ENCODE results near the gene DDTL. TPM values are rescaled to one million over a fixed set of nuclear protein-coding genes. Genes with fewer than 3 reads are reported as not detected.
"Not testable (repeated sequence)": the region's sequence is repeated elsewhere in the genome, so short reads cannot be mapped to it uniquely, and the experiment has no call there.

The DDTL gene
- total RNA-seq, 1 experiment from 2014 or later, result 6.0 TPM

DNA sequence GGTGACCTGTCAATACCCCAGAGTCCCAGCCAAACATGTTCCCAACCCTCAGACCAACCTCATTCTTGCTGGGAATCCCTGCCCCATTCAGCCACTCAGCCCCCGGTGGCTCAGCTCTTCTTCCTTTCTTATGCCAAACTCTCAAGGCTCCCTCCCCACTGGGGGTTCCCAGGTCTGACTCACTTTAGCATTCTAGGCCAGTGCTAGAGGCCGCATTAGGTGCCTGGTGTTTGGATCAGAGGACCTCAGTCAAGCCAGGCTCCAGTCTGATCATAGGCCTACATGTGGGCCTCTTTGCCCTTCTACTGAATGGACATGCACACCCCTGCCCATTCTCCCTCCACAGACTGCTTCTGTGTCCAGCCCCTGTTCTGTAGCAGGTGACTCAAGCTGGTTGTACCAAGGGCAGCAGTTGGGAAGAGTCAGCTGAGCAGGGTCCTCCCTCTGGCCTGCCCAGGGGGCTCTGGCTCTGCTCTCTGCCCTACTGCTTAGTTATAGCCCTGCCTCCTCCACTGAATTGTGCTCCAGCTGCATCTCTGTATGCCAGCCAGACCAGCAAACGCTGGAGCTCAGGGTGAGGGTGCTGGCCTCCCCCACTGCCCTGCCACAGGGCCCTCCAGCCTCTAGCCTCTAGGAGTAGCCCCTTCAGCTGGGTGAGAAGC lies 23.0 kb downstream of the DDTL start:
- H4K20me1 ChIP-seq (ENCODE audit: insufficient read depth, low read depth, low read length); H2AFZ ChIP-seq (ENCODE audit: low read length); H3K4me3 ChIP-seq (ENCODE audit: low read length); H3K27ac ChIP-seq (ENCODE audit: low read length); H3K27me3 ChIP-seq (ENCODE audit: low read length); H3K4me2 ChIP-seq (ENCODE audit: low read depth, low read length, poor library complexity, severe bottlenecking); H3K9me3 ChIP-seq (ENCODE audit: low read length); H3K9ac ChIP-seq (ENCODE audit: low read length); H3K9me2 ChIP-seq (replicated peaks; ENCODE audit: insufficient read depth, low read length); H3K4me1 ChIP-seq (ENCODE audit: low read length); H3K36me3 ChIP-seq (ENCODE audit: insufficient read depth, low read length); H3K79me2 ChIP-seq (ENCODE audit: low read length): not testable (repeated sequence)
- peak; percentile 5 for DNase-seq

DNA sequence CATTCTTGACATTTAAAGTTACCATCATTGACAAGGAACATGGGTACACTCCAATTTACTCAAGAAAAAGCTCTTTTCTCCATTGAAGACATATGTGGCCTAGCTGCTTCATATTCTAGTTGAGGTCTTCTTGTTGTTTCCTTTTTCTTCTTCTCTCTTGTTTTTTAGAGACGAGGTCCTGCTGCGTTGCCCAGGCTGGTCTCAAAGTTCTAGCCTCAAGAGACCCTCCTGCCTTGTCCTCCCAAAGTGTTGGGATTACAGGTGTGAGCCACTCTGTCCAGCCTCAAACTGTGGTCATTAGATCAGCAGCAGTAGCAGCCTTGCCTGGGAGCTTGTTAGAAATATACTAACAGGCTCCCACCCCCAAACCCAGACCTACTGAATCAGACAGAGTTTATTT lies 26.4 kb downstream of the DDTL start:
- not testable (repeated sequence) for H3K9ac ChIP-seq (ENCODE audit: low read length); H3K4me3 ChIP-seq (ENCODE audit: low read length); H3K9me3 ChIP-seq (ENCODE audit: low read length); H3K4me1 ChIP-seq (ENCODE audit: low read length); H3K27me3 ChIP-seq (ENCODE audit: low read length); H2AFZ ChIP-seq (ENCODE audit: low read length); H3K27ac ChIP-seq (ENCODE audit: low read length); H3K4me2 ChIP-seq (ENCODE audit: low read depth, low read length, poor library complexity, severe bottlenecking); H4K20me1 ChIP-seq (ENCODE audit: insufficient read depth, low read depth, low read length); H3K79me2 ChIP-seq (ENCODE audit: low read length); H3K9me2 ChIP-seq (replicated peaks; ENCODE audit: insufficient read depth, low read length); H3K36me3 ChIP-seq (ENCODE audit: insufficient read depth, low read length)
- peak; percentile 23 for DNase-seq

DNA sequence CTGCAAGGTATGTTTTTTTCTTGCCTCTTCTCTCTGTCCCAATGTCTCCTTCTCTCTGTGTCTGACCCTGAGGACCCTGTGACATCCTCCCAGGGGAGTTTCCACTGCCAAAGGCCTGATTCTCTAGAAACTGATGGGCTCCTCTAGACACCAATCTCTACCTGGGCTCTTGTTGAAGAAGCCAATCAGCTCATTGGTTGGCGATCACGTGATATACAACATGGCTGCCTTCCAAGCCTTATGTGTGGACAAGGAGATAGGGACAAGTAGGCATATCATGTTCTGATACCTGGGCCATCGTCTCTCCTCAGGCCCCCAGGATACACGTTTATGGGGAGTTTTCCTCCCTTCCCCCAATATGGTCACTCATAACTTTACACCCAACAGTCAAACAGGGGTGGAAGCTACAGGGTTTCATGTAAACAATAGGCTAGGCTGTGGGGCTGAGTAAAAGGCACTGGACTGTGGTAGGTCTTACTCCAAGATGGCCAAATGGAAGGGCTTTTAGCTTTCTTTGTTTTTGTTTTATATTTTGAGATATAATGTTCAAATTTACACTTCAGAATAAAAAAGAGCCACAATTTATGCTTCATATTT lies 27.0 kb downstream of the DDTL start:
- not testable (repeated sequence) for H2AFZ ChIP-seq (ENCODE audit: low read length); H3K27ac ChIP-seq (ENCODE audit: low read length); H3K79me2 ChIP-seq (ENCODE audit: low read length); H3K4me2 ChIP-seq (ENCODE audit: low read depth, low read length, poor library complexity, severe bottlenecking); H3K9me2 ChIP-seq (replicated peaks; ENCODE audit: insufficient read depth, low read length); H4K20me1 ChIP-seq (ENCODE audit: insufficient read depth, low read depth, low read length); H3K4me1 ChIP-seq (ENCODE audit: low read length); H3K27me3 ChIP-seq (ENCODE audit: low read length); H3K9me3 ChIP-seq (ENCODE audit: low read length); H3K36me3 ChIP-seq (ENCODE audit: insufficient read depth, low read length); H3K4me3 ChIP-seq (ENCODE audit: low read length); H3K9ac ChIP-seq (ENCODE audit: low read length)
- DNase-seq, result peak; percentile 66

DNA sequence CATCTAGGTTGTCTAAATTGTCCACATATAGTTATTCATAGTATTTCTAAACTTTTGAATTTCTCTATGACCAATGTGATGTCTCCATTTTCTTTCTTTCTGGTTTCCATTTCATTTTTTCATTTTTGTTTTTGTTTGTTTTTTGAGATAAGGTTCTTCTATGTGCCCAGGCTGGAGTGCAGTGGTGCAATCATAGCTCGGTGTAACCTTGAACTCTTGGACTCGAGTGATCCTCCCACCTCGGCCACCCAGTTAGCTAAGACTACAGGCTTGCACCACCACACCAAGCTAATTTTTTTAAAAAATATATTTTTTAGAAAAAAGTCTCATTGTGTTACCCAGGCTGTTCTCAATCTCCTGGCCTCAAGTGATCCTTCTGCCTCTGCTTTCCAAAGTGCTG lies 30.4 kb downstream of the DDTL start:
- no peaks in the 10 kb centered on the region for H3K27me3 ChIP-seq (ENCODE audit: low read length)
- no peaks in the 10 kb centered on the region for H4K20me1 ChIP-seq (ENCODE audit: insufficient read depth, low read depth, low read length)
- peak; percentile 19 for DNase-seq
- H3K4me3 ChIP-seq (ENCODE audit: low read length), result no peak overlapping the region
- no peaks in the 10 kb centered on the region for H3K36me3 ChIP-seq (ENCODE audit: insufficient read depth, low read length)
- H3K4me1 ChIP-seq (ENCODE audit: low read length), result no peaks in the 10 kb centered on the region
- no peaks in the 10 kb centered on the region for H3K9me2 ChIP-seq (replicated peaks; ENCODE audit: insufficient read depth, low read length)
- no peak overlapping the region for H3K4me2 ChIP-seq (ENCODE audit: low read depth, low read length, poor library complexity, severe bottlenecking)
- no peak overlapping the region for H3K9ac ChIP-seq (ENCODE audit: low read length)
- H3K27ac ChIP-seq (ENCODE audit: low read length), result no peak overlapping the region
- H2AFZ ChIP-seq (ENCODE audit: low read length), result no peak overlapping the region
- no peaks in the 10 kb centered on the region for H3K79me2 ChIP-seq (ENCODE audit: low read length)
- H3K9me3 ChIP-seq (ENCODE audit: low read length), result no peaks in the 10 kb centered on the region

DNA sequence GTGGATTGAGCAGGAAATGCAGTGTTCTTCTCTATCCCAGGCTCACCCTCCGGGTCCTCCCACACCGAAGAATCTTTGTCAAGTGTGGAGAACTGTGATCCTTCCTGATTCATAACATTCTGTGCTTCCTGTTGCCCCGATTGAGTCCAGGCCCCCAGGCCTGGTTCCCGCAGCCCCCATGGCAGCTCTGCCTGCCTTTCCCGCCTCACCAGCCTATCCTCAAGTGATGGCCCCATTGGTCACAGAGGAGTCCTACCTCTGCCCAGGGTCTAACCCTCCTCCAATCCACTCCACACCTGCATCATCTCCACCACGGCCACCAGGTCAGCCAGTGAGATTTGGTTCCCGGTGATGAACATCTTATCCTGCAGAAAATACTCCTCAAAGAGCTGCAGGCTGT lies 33.1 kb downstream of the DDTL start:
- not testable (repeated sequence) for H3K27me3 ChIP-seq (ENCODE audit: low read length); H3K9ac ChIP-seq (ENCODE audit: low read length); H3K9me2 ChIP-seq (replicated peaks; ENCODE audit: insufficient read depth, low read length); H3K4me3 ChIP-seq (ENCODE audit: low read length); H3K27ac ChIP-seq (ENCODE audit: low read length); H3K79me2 ChIP-seq (ENCODE audit: low read length); H3K4me2 ChIP-seq (ENCODE audit: low read depth, low read length, poor library complexity, severe bottlenecking); H2AFZ ChIP-seq (ENCODE audit: low read length); H4K20me1 ChIP-seq (ENCODE audit: insufficient read depth, low read depth, low read length); H3K4me1 ChIP-seq (ENCODE audit: low read length); H3K9me3 ChIP-seq (ENCODE audit: low read length); H3K36me3 ChIP-seq (ENCODE audit: insufficient read depth, low read length)
- DNase-seq, result peak; percentile 25

DNA sequence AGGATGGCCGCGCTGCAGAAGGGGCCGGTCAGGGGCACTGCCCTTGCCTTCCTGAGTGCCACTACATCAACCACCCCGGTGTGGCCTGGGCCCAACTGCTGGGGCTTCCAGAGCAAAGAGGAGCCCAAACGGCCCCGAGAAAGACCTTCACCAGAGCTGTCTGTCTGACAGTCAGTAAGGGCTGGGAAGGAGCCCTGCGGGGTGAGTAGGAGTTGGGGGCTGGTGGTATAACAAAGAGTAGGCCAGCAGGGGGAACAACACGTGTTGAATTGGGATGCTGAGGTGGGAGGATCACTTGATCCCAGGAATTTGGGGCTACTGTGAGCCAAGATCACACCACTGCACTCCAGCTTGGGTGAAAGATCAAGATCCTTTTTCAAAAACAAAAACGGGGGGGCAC lies 34.6 kb downstream of the DDTL start:
- no peaks in the 10 kb centered on the region for H3K4me1 ChIP-seq (ENCODE audit: low read length)
- no peak for DNase-seq
- no peak overlapping the region for H3K9ac ChIP-seq (ENCODE audit: low read length)
- H3K9me2 ChIP-seq (replicated peaks; ENCODE audit: insufficient read depth, low read length), result no peaks in the 10 kb centered on the region
- no peak overlapping the region for H3K4me2 ChIP-seq (ENCODE audit: low read depth, low read length, poor library complexity, severe bottlenecking)
- H3K27ac ChIP-seq (ENCODE audit: low read length), result no peak overlapping the region
- no peak overlapping the region for H3K4me3 ChIP-seq (ENCODE audit: low read length)
- no peaks in the 10 kb centered on the region for H3K27me3 ChIP-seq (ENCODE audit: low read length)
- H4K20me1 ChIP-seq (ENCODE audit: insufficient read depth, low read depth, low read length), result no peaks in the 10 kb centered on the region
- H3K79me2 ChIP-seq (ENCODE audit: low read length), result no peaks in the 10 kb centered on the region
- no peaks in the 10 kb centered on the region for H3K36me3 ChIP-seq (ENCODE audit: insufficient read depth, low read length)
- no peak overlapping the region for H2AFZ ChIP-seq (ENCODE audit: low read length)
- H3K9me3 ChIP-seq (ENCODE audit: low read length), result no peaks in the 10 kb centered on the region

DNA sequence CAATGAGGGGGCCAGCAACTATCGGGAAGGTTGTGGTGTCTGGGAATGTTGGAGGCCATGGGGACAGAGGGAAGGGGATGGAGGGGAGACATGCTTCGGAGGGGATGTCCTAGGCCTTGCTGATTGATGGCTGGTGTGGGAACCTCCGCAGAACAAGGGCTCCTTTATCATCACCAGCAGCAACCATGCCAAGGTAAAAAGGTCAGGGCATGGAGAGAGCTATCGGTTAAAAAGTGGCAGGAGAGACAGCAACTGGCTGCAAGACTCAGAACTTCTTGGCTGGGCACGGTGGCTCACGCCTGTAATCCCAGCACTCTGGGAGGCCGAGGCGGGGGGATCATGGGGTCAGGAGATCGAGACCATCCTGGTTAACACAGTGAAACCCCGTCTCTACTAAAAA lies 35.6 kb downstream of the DDTL start:
- Histone ChIP-seq H3K9me3 (ENCODE audit: low read length) (no peaks in the 10 kb centered on the region), H3K36me3 (ENCODE audit: insufficient read depth, low read length) (no peaks in the 10 kb centered on the region), H3K9me2 (replicated peaks; ENCODE audit: insufficient read depth, low read length) (no peaks in the 10 kb centered on the region), H3K9ac (ENCODE audit: low read length) (no peak overlapping the region), H3K27me3 (ENCODE audit: low read length) (no peaks in the 10 kb centered on the region), H3K27ac (ENCODE audit: low read length) (no peak overlapping the region), H4K20me1 (ENCODE audit: insufficient read depth, low read depth, low read length) (no peaks in the 10 kb centered on the region), H3K4me1 (ENCODE audit: low read length) (no peaks in the 10 kb centered on the region), H3K79me2 (ENCODE audit: low read length) (no peaks in the 10 kb centered on the region), H3K4me3 (ENCODE audit: low read length) (no peak overlapping the region), H3K4me2 (ENCODE audit: low read depth, low read length, poor library complexity, severe bottlenecking) (no peak overlapping the region), H2AFZ (ENCODE audit: low read length) (no peak overlapping the region)
- peak; percentile 23 for DNase-seq

DNA sequence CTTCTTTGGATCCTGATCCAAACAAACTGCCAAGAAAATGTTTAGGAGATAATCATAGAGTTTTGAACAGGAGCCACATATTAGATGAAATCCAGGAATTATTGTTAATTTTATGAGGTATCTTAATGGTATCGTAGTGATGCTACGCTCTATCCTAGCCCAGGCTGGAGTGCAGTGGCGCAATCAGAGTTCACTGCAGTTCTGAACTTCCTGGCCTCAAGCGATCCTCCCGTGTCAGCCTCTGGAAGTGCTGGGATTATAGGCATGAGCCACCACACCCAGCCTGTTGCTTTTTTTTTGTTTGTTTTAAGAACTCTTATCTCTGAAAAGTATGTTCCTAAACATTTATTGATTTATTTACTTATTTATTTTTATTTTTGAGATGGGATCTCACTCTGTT lies 36.2 kb downstream of the DDTL start:
- no peaks in the 10 kb centered on the region for H3K9me3 ChIP-seq (ENCODE audit: low read length)
- H3K9me2 ChIP-seq (replicated peaks; ENCODE audit: insufficient read depth, low read length), result no peaks in the 10 kb centered on the region
- DNase-seq, result no peak
- H3K4me1 ChIP-seq (ENCODE audit: low read length), result no peaks in the 10 kb centered on the region
- H3K9ac ChIP-seq (ENCODE audit: low read length), result no peak overlapping the region
- H3K4me3 ChIP-seq (ENCODE audit: low read length), result no peak overlapping the region
- H4K20me1 ChIP-seq (ENCODE audit: insufficient read depth, low read depth, low read length), result no peaks in the 10 kb centered on the region
- H2AFZ ChIP-seq (ENCODE audit: low read length), result no peak overlapping the region
- H3K4me2 ChIP-seq (ENCODE audit: low read depth, low read length, poor library complexity, severe bottlenecking), result no peak overlapping the region
- no peaks in the 10 kb centered on the region for H3K27me3 ChIP-seq (ENCODE audit: low read length)
- H3K36me3 ChIP-seq (ENCODE audit: insufficient read depth, low read length), result no peaks in the 10 kb centered on the region
- no peaks in the 10 kb centered on the region for H3K79me2 ChIP-seq (ENCODE audit: low read length)
- no peak overlapping the region for H3K27ac ChIP-seq (ENCODE audit: low read length)

Measured in Karpas-422 (cell line).